Bronchial epithelial cell (primary cell): ENCODE data around the gene OTULIN. TPM values are rescaled to one million over a fixed set of nuclear protein-coding genes. Genes with fewer than 3 reads are reported as not detected.

Experiments used
- DNase-seq: peaks from one replicate; pipeline ENCODE4 v3.0.0-alpha.2; 2010; ENCODE audit warnings: low read depth
- FAIRE-seq: peaks from 2 replicates; lab custom pipeline; 2011; peaks lifted over from hg19 to GRCh38; lab: Jason Lieb, UNC
- H3K27me3 ChIP-seq: 2 replicates; pipeline ENCODE4 v1.5.1; 2011; ENCODE audit warnings: low read length; ENCODE audit not compliant: control insufficient read depth, insufficient read depth
- H3K36me3 ChIP-seq: 2 replicates; pipeline ENCODE4 v1.5.1; 2011; ENCODE audit warnings: low read length; ENCODE audit not compliant: control insufficient read depth, insufficient read depth
- H3K4me3 ChIP-seq: 2 replicates; pipeline ENCODE4 v1.5.1; 2011; ENCODE audit warnings: mild to moderate bottlenecking, low read depth, low read length, control low read depth
- total RNA-seq: library from RNA; depleted of rRNA; stranded (reverse); fragments of >200 nt; gene quantifications from 2 replicates; pipeline ENCODE4 v1.2.1, GENCODE V29; 2014
- TF ChIP-seq, protein P1 (sequence below): IDR thresholded peaks from 2 replicates; pipeline ENCODE4 v1.5.1; 2011; ENCODE audit warnings: mild to moderate bottlenecking, moderate library complexity, low read length, control low read depth, inconsistent platforms; ENCODE audit not compliant: insufficient read depth, severe bottlenecking

Gene OTULIN
- total RNA-seq, 1 donor from 2014 or later, result 36.6 TPM

GRCh38 chr5:14635656-14636055, 28.9 kb upstream of the OTULIN start:
- Histone ChIP-seq H3K27me3 (no peaks in the 10 kb centered on the region), H3K36me3 (no peaks in the 10 kb centered on the region), H3K4me3 (no peak overlapping the region)
- TF ChIP-seq, protein P1, sequence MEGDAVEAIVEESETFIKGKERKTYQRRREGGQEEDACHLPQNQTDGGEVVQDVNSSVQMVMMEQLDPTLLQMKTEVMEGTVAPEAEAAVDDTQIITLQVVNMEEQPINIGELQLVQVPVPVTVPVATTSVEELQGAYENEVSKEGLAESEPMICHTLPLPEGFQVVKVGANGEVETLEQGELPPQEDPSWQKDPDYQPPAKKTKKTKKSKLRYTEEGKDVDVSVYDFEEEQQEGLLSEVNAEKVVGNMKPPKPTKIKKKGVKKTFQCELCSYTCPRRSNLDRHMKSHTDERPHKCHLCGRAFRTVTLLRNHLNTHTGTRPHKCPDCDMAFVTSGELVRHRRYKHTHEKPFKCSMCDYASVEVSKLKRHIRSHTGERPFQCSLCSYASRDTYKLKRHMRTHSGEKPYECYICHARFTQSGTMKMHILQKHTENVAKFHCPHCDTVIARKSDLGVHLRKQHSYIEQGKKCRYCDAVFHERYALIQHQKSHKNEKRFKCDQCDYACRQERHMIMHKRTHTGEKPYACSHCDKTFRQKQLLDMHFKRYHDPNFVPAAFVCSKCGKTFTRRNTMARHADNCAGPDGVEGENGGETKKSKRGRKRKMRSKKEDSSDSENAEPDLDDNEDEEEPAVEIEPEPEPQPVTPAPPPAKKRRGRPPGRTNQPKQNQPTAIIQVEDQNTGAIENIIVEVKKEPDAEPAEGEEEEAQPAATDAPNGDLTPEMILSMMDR, result no peak
- FAIRE-seq (no peak), DNase-seq (no peak)

DNA sequence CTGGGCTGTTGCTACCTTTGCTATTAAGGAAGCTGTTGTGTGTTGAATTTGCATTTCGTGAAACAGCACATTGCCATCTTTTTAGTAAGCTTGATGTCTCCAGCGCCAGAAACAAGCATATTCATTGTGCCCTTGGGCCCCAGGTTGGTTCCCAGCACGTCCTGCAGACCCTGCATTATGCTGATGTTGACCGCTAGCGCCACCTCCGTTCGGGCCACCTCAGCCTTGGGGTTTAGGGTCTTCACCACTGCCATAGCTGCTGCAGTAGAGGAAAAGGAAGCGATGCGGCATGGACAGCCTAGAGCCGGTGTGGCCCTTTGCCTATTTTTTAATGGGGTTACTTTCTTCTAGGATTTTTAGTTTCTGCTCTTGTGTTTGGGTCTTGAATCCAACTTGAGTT, 23.8 kb upstream of the OTULIN start:
- H3K36me3 ChIP-seq, result no peaks in the 10 kb centered on the region

GRCh38 chr5:14644623-14645237, 19.8 kb upstream of the OTULIN start:
- H3K27me3 ChIP-seq, result peaks cover 2% of the 10 kb centered on the region
- no peaks in the 10 kb centered on the region for H3K36me3 ChIP-seq
- DNase-seq, result no peak
- TF ChIP-seq, protein P1, result no peak
- H3K4me3 ChIP-seq, result no peak overlapping the region
- no peak for FAIRE-seq

More for the DNA sequence above, 23.8 kb upstream of the OTULIN start:
- TF ChIP-seq, protein P1, result no peak
- Histone ChIP-seq H3K27me3 (no peaks in the 10 kb centered on the region), H3K4me3 (no peak overlapping the region)
- no peak for FAIRE-seq
- DNase-seq, result no peak

DNA sequence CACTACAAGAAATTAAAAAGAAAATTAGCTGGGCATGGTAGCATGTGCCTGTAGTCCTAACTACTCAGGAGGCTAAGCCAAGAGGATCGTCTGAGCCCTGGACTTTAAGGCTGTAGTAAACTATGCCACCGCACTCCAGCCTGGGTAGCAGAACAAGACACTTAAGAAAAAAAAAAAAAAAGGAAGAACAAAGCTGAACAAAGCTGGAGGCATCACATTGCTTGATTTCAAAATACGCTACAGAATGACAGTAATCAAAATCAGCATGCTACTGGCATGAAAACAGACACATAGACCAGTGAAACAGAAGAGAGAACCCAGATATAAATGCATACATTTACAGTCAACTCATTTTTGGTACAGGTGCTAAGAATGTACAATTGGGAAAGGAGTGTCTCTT, 14.5 kb upstream of the OTULIN start:
- peaks cover 2% of the 10 kb centered on the region for H3K27me3 ChIP-seq
- no peak for FAIRE-seq
- DNase-seq, result no peak
- H3K36me3 ChIP-seq, result no peaks in the 10 kb centered on the region
- TF ChIP-seq, protein P1, result no peak
- no peak overlapping the region for H3K4me3 ChIP-seq

DNA sequence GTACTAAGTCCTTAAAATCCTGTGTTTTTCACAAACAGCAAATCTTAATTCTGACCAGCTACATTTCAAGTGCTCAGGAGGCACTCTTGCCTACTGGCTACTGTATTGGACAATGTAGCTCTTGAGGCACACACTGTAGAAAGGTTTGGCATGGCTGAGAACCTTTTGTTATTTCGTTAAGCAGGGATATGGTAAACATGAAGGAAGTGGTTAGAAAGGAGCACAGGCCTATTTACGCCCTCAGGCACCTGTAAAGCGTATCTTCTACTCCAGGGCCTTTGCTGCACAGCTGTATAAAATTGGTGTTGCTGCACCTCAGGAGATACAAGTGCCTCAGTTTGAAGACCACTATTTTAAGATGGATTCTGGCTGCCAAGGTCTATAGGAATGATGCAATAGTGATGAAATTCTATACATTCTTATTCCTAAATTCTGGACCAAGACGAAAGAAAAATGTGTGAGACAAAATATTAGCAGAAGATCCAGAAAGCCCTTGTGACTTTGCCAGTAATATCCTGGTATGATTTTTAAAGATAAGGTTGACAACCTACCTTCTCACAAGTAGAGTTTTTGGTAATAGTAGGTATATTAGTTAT, 9.3 kb upstream of the OTULIN start:
- FAIRE-seq (no peak), DNase-seq (no peak)
- H3K4me3 ChIP-seq, result no peak overlapping the region
- no peaks in the 10 kb centered on the region for H3K27me3 ChIP-seq
- TF ChIP-seq, protein P1, result no peak
- no peaks in the 10 kb centered on the region for H3K36me3 ChIP-seq

DNA sequence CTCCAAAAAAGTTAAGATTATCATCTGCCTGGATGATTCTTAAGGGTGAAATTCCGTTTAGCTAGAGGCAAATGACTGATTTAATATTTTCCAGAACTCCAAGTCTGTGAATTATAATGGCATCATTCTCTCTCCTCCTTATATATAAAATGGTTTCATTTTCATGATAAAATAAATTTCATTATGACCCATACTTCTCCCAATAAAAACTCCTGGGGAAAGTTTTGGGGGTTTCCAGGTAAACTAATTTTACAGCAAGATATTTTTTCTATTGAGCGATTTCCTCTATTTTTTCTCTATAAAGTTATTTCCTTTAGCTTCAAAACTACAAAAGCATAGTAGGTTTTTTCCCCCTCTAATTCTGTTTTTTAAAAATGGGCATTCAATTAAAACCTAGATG, 7.6 kb upstream of the OTULIN start:
- DNase-seq, result no peak
- TF ChIP-seq, protein P1, result no peak
- H3K36me3 ChIP-seq, result no peaks in the 10 kb centered on the region
- no peak for FAIRE-seq
- no peak overlapping the region for H3K4me3 ChIP-seq
- no peaks in the 10 kb centered on the region for H3K27me3 ChIP-seq
